Measurements from ENCODE around the gene TTC13. TPM values are rescaled to one million over a fixed set of nuclear protein-coding genes. Genes with fewer than 3 reads are reported as not detected.

Gene TTC13
- total and polyA plus RNA-seq, 4 donors = 2.6 to 17.5 (median 6.8) TPM

DNA sequence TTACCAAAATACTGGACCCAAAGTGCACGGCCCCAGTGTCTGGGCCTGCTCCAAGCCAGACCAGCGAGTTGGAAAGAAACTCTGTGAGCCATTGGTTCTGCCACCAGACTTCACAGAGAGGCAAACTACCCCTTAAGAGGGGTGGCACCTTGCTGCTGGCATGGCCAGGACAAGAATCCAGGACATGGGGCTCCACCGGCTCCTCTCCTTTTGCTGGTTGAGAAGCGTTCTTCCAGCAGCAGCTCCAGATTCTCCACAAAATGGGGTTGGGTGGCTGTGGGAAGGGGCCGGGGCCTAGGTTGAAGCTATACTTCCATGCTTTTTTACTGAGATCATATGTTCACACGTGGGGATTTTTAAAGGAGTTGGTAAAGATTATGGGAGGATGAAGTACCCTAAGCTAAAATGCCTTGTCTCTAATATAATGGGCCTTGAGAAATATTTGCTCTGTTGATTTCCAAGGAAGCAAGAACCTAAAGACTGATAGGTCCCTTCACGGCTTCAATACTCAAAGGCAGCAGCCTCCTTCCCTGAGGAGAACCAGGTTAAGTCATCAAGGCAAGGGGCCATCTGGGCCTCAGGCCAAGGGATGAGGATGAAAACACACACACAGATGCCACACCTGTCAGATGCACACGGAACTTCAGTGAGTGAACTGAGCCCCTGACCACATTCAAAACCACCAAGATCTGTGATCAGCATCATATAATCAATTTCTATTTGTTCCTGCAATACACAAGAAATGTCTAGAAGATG, 113.4 kb downstream of the TTC13 start:
- Histone ChIP-seq H3K9ac (ENCODE audit: low read depth in 1 of 2, low read length in 2 of 2) (no peak overlapping the region), H3K36me3 (ENCODE audit: control insufficient read depth in 4 of 4, insufficient read depth in 3 of 4, low read depth in 1 of 4, low read length in 3 of 4) (no peaks in the 10 kb centered on the region), H3K4me3 (ENCODE audit: low read depth in 1 of 3, low read length in 3 of 3) (no peak overlapping the region), H3K4me1 (ENCODE audit: control insufficient read depth in 4 of 4, insufficient read depth in 4 of 4, low read length in 3 of 4) (peaks cover 1 to 15% (median 10%) of the 10 kb centered on the region in 4 donors), H3K27ac (ENCODE audit: low read depth in 1 of 2, low read length in 2 of 2) (no peak overlapping the region), H3K9me3 (ENCODE audit: control insufficient read depth in 4 of 4, low read length in 3 of 4) (no peaks in the 10 kb centered on the region), H3K27me3 (ENCODE audit: control insufficient read depth in 4 of 4, insufficient read depth in 4 of 4, low read length in 3 of 4) (no peaks in the 10 kb centered on the region)
- TF ChIP-seq FOXA1 (IDR thresholded peaks at IDR 0.05) (no peak), SP1 (IDR thresholded peaks at IDR 0.05) (no peak), GABPA (IDR thresholded peaks at IDR 0.05 in 1 of 2, conservative IDR thresholded peaks at IDR 0.05 in 1 of 2) (no peak), YY1 (IDR thresholded peaks at IDR 0.05) (no peak), FOXA2 (IDR thresholded peaks at IDR 0.05) (no peak), NR2F2 (IDR thresholded peaks at IDR 0.05) (no peak)
- TF ChIP-seq, protein P1, sequence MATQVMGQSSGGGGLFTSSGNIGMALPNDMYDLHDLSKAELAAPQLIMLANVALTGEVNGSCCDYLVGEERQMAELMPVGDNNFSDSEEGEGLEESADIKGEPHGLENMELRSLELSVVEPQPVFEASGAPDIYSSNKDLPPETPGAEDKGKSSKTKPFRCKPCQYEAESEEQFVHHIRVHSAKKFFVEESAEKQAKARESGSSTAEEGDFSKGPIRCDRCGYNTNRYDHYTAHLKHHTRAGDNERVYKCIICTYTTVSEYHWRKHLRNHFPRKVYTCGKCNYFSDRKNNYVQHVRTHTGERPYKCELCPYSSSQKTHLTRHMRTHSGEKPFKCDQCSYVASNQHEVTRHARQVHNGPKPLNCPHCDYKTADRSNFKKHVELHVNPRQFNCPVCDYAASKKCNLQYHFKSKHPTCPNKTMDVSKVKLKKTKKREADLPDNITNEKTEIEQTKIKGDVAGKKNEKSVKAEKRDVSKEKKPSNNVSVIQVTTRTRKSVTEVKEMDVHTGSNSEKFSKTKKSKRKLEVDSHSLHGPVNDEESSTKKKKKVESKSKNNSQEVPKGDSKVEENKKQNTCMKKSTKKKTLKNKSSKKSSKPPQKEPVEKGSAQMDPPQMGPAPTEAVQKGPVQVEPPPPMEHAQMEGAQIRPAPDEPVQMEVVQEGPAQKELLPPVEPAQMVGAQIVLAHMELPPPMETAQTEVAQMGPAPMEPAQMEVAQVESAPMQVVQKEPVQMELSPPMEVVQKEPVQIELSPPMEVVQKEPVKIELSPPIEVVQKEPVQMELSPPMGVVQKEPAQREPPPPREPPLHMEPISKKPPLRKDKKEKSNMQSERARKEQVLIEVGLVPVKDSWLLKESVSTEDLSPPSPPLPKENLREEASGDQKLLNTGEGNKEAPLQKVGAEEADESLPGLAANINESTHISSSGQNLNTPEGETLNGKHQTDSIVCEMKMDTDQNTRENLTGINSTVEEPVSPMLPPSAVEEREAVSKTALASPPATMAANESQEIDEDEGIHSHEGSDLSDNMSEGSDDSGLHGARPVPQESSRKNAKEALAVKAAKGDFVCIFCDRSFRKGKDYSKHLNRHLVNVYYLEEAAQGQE (IDR thresholded peaks at IDR 0.05) = no peak
- TF ChIP-seq, protein P2, sequence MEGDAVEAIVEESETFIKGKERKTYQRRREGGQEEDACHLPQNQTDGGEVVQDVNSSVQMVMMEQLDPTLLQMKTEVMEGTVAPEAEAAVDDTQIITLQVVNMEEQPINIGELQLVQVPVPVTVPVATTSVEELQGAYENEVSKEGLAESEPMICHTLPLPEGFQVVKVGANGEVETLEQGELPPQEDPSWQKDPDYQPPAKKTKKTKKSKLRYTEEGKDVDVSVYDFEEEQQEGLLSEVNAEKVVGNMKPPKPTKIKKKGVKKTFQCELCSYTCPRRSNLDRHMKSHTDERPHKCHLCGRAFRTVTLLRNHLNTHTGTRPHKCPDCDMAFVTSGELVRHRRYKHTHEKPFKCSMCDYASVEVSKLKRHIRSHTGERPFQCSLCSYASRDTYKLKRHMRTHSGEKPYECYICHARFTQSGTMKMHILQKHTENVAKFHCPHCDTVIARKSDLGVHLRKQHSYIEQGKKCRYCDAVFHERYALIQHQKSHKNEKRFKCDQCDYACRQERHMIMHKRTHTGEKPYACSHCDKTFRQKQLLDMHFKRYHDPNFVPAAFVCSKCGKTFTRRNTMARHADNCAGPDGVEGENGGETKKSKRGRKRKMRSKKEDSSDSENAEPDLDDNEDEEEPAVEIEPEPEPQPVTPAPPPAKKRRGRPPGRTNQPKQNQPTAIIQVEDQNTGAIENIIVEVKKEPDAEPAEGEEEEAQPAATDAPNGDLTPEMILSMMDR (IDR thresholded peaks at IDR 0.05; ENCODE audit: low read depth, low read length, missing input control) = no peak
- TF ChIP-seq, protein P3, sequence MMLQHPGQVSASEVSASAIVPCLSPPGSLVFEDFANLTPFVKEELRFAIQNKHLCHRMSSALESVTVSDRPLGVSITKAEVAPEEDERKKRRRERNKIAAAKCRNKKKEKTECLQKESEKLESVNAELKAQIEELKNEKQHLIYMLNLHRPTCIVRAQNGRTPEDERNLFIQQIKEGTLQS (IDR thresholded peaks at IDR 0.05) = no peak
- TF ChIP-seq, protein P4, sequence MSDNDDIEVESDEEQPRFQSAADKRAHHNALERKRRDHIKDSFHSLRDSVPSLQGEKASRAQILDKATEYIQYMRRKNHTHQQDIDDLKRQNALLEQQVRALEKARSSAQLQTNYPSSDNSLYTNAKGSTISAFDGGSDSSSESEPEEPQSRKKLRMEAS (IDR thresholded peaks at IDR 0.05) = no peak
- WGBS = 92% methylated on average over 8 of the region's 8 CpGs
- DNase-seq (ENCODE audit: low spot score) = no peak

DNA sequence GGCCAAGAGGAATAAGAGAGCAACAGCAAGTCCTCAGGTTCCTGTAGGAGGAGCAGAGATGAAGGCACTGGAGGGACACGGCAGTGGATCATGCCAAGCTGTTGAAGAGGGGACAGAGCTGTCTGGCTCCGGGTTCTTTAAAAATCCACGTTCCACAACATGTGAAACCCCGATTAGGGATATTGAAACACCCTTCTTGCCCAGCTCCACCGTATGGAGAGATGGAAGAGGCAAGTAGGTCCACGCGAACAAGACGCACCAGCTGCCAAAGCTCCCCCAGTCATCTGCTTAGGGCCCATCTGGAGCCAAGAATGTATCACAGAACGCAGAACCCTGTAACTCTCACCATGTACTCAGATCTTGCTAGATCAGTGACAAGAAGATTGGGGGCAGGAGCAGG, 114.2 kb downstream of the TTC13 start:
- no peak overlapping the region for H3K4me3 ChIP-seq (ENCODE audit: low read depth in 1 of 3, low read length in 3 of 3)
- H3K27me3 ChIP-seq (ENCODE audit: control insufficient read depth in 4 of 4, insufficient read depth in 4 of 4, low read length in 3 of 4) = no peaks in the 10 kb centered on the region
- no peak overlapping the region for H3K27ac ChIP-seq (ENCODE audit: low read depth in 1 of 2, low read length in 2 of 2)
- H3K36me3 ChIP-seq (ENCODE audit: control insufficient read depth in 4 of 4, insufficient read depth in 3 of 4, low read depth in 1 of 4, low read length in 3 of 4) = no peaks in the 10 kb centered on the region
- 82% methylated on average over 9 of the region's 9 CpGs for WGBS
- no peak overlapping the region for H3K9ac ChIP-seq (ENCODE audit: low read depth in 1 of 2, low read length in 2 of 2)
- peaks cover 1 to 15% (median 10%) of the 10 kb centered on the region in 4 donors for H3K4me1 ChIP-seq (ENCODE audit: control insufficient read depth in 4 of 4, insufficient read depth in 4 of 4, low read length in 3 of 4)
- DNase-seq (ENCODE audit: low spot score) = no peak
- no peaks in the 10 kb centered on the region for H3K9me3 ChIP-seq (ENCODE audit: control insufficient read depth in 4 of 4, low read length in 3 of 4)
- TF ChIP-seq NR2F2 (IDR thresholded peaks at IDR 0.05) = no peak
- no peak for TF ChIP-seq HNF4G (IDR thresholded peaks at IDR 0.05)
- TF ChIP-seq HNF4A (conservative IDR thresholded peaks at IDR 0.05) = no peak
- TF ChIP-seq RXRA (IDR thresholded peaks at IDR 0.05) = no peak
- TF ChIP-seq, protein P2 (IDR thresholded peaks at IDR 0.05; ENCODE audit: low read depth, low read length, missing input control) = no peak
- no peak for TF ChIP-seq FOXA1 (IDR thresholded peaks at IDR 0.05)
- TF ChIP-seq SP1 (IDR thresholded peaks at IDR 0.05) = no peak
- TF ChIP-seq EGR1 (IDR thresholded peaks at IDR 0.05; ENCODE audit: low read depth in 2 of 2) = no peak
- no peak for TF ChIP-seq FOXA2 (IDR thresholded peaks at IDR 0.05)
- no peak for TF ChIP-seq RAD21 (IDR thresholded peaks at IDR 0.05)
- TF ChIP-seq, protein P1 (IDR thresholded peaks at IDR 0.05) = no peak
